Measurements from ENCODE around the gene RAB20. TPM values are rescaled to one million over a fixed set of nuclear protein-coding genes. Genes with fewer than 3 reads are reported as not detected.

Gene RAB20
- total RNA-seq, 1 experiment from 2014 or later: 14.3 TPM

DNA sequence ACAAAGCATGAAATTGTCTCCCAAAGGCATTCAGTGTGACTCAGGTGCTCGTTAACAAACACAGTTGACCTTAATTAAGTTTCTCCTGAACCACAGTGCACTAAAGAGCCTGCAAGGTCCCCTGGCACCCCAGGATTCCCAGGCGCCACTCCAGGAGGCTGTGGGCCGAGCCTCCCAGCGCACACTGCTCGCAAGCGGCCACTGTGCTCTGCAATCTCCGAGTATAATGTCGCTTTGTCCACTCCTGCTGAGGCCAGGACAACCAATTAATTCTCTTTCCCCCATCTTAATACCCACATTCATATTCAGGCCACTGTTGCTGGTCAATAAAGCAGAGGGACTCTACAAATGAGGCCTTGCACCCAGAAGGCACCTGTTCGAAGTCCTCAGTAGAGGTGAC is 8.8 kb downstream of the RAB20 start (continued):
- no peak for TF ChIP-seq CREB1 (CRISPR knock-in tag; IDR thresholded peaks at IDR 0.05)

DNA sequence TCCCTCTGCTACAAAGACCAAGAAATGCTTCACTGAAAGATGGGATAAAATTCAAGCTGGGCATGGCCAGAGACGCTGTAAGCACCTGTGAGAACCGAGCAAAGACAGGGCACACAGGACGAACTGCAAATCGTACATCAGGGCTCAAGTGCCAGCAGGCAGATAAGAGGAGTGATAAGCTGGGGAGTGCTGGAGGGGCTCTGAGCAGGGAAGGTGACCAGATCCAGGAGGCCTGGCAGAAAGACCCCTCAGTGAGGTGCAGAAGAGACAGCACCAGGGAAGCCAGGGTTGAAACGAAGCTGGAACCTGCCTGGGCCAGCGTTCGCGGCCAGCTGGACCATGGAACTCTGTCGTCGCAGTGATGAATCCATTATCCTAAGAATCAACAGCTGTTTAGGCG is 10.2 kb downstream of the RAB20 start:
- ChIA-PET CTCF (interaction anchor here (1.1 kb wide), 1 partner anchor 12 kb away, joined by 3 read pairs; no protein-coding TSS in a partner anchor), POLR2A (interaction anchor here (0.6 kb wide), 2 partner anchors 81 to 549 kb away, joined by 3 to 4 read pairs; no protein-coding TSS in a partner anchor)
- H3K4me3 Mint-ChIP-seq: no peak overlapping the region

DNA sequence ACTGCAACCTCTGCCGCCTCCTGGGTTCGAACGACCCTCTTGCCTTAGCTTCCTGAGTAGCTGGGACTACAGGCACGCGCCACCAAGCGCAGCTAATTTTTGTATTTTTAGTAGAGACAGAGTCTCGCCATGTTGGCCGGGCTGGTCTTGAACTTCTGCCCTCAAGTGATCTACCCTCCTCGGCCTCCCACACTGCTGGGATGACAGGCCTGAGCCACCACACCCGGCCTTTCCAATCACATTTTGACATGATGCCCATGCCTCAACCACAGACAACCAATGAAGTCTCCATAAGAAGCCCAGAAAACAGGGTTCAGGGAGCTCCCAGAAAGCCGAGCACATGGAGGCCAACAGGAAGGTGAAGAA is 11.7 kb downstream of the RAB20 start:
- POLR2A ChIA-PET: interaction anchor here (0.7 kb wide), 1 partner anchor 175 kb away, joined by 3 read pairs; no protein-coding TSS in a partner anchor
- Mint-ChIP-seq H3K27me3 (ENCODE audit: low read depth) (no peaks in the 10 kb centered on the region), H3K27ac (peak overlapping the region; percentile 80), H3K4me3 (no peak overlapping the region), H3K36me3 (peaks cover 26% of the 10 kb centered on the region), H3K4me1 (peaks cover 6% of the 10 kb centered on the region; the same call in 1 of the 2 replicates), H3K9me3 (peaks cover 8% of the 10 kb centered on the region)
- no peak for ATAC-seq
- no peak for DNase-seq (ENCODE audit: low spot score)
- CTCF ChIA-PET: interaction anchor here (0.8 kb wide), 1 partner anchor 94 kb away, joined by 3 read pairs; no protein-coding TSS in a partner anchor
- no peak for TF ChIP-seq CREB1 (CRISPR knock-in tag; IDR thresholded peaks at IDR 0.05)
- TF ChIP-seq SP1 (CRISPR knock-in tag; conservative IDR thresholded peaks at IDR 0.05): no peak
- TF ChIP-seq, protein P1, sequence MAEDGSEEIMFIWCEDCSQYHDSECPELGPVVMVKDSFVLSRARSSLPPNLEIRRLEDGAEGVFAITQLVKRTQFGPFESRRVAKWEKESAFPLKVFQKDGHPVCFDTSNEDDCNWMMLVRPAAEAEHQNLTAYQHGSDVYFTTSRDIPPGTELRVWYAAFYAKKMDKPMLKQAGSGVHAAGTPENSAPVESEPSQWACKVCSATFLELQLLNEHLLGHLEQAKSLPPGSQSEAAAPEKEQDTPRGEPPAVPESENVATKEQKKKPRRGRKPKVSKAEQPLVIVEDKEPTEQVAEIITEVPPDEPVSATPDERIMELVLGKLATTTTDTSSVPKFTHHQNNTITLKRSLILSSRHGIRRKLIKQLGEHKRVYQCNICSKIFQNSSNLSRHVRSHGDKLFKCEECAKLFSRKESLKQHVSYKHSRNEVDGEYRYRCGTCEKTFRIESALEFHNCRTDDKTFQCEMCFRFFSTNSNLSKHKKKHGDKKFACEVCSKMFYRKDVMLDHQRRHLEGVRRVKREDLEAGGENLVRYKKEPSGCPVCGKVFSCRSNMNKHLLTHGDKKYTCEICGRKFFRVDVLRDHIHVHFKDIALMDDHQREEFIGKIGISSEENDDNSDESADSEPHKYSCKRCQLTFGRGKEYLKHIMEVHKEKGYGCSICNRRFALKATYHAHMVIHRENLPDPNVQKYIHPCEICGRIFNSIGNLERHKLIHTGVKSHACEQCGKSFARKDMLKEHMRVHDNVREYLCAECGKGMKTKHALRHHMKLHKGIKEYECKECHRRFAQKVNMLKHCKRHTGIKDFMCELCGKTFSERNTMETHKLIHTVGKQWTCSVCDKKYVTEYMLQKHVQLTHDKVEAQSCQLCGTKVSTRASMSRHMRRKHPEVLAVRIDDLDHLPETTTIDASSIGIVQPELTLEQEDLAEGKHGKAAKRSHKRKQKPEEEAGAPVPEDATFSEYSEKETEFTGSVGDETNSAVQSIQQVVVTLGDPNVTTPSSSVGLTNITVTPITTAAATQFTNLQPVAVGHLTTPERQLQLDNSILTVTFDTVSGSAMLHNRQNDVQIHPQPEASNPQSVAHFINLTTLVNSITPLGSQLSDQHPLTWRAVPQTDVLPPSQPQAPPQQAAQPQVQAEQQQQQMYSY (CRISPR knock-in tag; IDR thresholded peaks at IDR 0.05): no peak
- TF ChIP-seq TP53 (CRISPR knock-in tag; IDR thresholded peaks at IDR 0.05): no peak
- TF ChIP-seq, protein P2, sequence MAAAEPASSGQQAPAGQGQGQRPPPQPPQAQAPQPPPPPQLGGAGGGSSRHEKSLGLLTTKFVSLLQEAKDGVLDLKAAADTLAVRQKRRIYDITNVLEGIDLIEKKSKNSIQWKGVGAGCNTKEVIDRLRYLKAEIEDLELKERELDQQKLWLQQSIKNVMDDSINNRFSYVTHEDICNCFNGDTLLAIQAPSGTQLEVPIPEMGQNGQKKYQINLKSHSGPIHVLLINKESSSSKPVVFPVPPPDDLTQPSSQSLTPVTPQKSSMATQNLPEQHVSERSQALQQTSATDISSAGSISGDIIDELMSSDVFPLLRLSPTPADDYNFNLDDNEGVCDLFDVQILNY (CRISPR knock-in tag; IDR thresholded peaks at IDR 0.05): no peak
- no peak for TF ChIP-seq TEAD1 (CRISPR knock-in tag; IDR thresholded peaks at IDR 0.05)
- TF ChIP-seq ZNF416 (CRISPR knock-in tag; IDR thresholded peaks at IDR 0.05): no peak
- TF ChIP-seq SMAD3 (CRISPR knock-in tag; IDR thresholded peaks at IDR 0.05; ENCODE audit: borderline replicate concordance): no peak
- TF ChIP-seq, protein P3, sequence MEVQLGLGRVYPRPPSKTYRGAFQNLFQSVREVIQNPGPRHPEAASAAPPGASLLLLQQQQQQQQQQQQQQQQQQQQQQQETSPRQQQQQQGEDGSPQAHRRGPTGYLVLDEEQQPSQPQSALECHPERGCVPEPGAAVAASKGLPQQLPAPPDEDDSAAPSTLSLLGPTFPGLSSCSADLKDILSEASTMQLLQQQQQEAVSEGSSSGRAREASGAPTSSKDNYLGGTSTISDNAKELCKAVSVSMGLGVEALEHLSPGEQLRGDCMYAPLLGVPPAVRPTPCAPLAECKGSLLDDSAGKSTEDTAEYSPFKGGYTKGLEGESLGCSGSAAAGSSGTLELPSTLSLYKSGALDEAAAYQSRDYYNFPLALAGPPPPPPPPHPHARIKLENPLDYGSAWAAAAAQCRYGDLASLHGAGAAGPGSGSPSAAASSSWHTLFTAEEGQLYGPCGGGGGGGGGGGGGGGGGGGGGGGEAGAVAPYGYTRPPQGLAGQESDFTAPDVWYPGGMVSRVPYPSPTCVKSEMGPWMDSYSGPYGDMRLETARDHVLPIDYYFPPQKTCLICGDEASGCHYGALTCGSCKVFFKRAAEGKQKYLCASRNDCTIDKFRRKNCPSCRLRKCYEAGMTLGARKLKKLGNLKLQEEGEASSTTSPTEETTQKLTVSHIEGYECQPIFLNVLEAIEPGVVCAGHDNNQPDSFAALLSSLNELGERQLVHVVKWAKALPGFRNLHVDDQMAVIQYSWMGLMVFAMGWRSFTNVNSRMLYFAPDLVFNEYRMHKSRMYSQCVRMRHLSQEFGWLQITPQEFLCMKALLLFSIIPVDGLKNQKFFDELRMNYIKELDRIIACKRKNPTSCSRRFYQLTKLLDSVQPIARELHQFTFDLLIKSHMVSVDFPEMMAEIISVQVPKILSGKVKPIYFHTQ (CRISPR knock-in tag; IDR thresholded peaks at IDR 0.05): no peak
- TF ChIP-seq, protein P4, sequence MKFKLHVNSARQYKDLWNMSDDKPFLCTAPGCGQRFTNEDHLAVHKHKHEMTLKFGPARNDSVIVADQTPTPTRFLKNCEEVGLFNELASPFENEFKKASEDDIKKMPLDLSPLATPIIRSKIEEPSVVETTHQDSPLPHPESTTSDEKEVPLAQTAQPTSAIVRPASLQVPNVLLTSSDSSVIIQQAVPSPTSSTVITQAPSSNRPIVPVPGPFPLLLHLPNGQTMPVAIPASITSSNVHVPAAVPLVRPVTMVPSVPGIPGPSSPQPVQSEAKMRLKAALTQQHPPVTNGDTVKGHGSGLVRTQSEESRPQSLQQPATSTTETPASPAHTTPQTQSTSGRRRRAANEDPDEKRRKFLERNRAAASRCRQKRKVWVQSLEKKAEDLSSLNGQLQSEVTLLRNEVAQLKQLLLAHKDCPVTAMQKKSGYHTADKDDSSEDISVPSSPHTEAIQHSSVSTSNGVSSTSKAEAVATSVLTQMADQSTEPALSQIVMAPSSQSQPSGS (CRISPR knock-in tag; IDR thresholded peaks at IDR 0.05; ENCODE audit: borderline replicate concordance, low read depth): no peak

More for the DNA sequence above, 10.2 kb downstream of the RAB20 start:
- ATAC-seq (no peak), DNase-seq (ENCODE audit: low spot score) (no peak)
- H3K4me1 Mint-ChIP-seq: peaks cover 11% of the 10 kb centered on the region; the same call in 1 of the 2 replicates
- peak overlapping the region; percentile 64 for H3K27ac Mint-ChIP-seq
- TF ChIP-seq JAZF1 (CRISPR knock-in tag; IDR thresholded peaks at IDR 0.05) (no peak), SMAD3 (CRISPR knock-in tag; IDR thresholded peaks at IDR 0.05; ENCODE audit: borderline replicate concordance) (no peak), NFE2L1 (CRISPR knock-in tag; IDR thresholded peaks at IDR 0.05) (no peak), IRF2 (CRISPR knock-in tag; IDR thresholded peaks at IDR 0.05; ENCODE audit: borderline replicate concordance, low read depth) (no peak), TEAD1 (CRISPR knock-in tag; IDR thresholded peaks at IDR 0.05) (no peak)
- TF ChIP-seq, protein P5, sequence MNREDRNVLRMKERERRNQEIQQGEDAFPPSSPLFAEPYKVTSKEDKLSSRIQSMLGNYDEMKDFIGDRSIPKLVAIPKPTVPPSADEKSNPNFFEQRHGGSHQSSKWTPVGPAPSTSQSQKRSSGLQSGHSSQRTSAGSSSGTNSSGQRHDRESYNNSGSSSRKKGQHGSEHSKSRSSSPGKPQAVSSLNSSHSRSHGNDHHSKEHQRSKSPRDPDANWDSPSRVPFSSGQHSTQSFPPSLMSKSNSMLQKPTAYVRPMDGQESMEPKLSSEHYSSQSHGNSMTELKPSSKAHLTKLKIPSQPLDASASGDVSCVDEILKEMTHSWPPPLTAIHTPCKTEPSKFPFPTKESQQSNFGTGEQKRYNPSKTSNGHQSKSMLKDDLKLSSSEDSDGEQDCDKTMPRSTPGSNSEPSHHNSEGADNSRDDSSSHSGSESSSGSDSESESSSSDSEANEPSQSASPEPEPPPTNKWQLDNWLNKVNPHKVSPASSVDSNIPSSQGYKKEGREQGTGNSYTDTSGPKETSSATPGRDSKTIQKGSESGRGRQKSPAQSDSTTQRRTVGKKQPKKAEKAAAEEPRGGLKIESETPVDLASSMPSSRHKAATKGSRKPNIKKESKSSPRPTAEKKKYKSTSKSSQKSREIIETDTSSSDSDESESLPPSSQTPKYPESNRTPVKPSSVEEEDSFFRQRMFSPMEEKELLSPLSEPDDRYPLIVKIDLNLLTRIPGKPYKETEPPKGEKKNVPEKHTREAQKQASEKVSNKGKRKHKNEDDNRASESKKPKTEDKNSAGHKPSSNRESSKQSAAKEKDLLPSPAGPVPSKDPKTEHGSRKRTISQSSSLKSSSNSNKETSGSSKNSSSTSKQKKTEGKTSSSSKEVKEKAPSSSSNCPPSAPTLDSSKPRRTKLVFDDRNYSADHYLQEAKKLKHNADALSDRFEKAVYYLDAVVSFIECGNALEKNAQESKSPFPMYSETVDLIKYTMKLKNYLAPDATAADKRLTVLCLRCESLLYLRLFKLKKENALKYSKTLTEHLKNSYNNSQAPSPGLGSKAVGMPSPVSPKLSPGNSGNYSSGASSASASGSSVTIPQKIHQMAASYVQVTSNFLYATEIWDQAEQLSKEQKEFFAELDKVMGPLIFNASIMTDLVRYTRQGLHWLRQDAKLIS (CRISPR knock-in tag; IDR thresholded peaks at IDR 0.05; ENCODE audit: borderline replicate concordance): no peak
- TF ChIP-seq, protein P6, sequence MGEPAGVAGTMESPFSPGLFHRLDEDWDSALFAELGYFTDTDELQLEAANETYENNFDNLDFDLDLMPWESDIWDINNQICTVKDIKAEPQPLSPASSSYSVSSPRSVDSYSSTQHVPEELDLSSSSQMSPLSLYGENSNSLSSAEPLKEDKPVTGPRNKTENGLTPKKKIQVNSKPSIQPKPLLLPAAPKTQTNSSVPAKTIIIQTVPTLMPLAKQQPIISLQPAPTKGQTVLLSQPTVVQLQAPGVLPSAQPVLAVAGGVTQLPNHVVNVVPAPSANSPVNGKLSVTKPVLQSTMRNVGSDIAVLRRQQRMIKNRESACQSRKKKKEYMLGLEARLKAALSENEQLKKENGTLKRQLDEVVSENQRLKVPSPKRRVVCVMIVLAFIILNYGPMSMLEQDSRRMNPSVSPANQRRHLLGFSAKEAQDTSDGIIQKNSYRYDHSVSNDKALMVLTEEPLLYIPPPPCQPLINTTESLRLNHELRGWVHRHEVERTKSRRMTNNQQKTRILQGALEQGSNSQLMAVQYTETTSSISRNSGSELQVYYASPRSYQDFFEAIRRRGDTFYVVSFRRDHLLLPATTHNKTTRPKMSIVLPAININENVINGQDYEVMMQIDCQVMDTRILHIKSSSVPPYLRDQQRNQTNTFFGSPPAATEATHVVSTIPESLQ (CRISPR knock-in tag; IDR thresholded peaks at IDR 0.05): no peak
- TF ChIP-seq, protein P7, sequence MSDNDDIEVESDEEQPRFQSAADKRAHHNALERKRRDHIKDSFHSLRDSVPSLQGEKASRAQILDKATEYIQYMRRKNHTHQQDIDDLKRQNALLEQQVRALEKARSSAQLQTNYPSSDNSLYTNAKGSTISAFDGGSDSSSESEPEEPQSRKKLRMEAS (CRISPR knock-in tag; IDR thresholded peaks at IDR 0.05): no peak
- no peaks in the 10 kb centered on the region for H3K27me3 Mint-ChIP-seq (ENCODE audit: low read depth)
- H3K36me3 Mint-ChIP-seq: peaks cover 14% of the 10 kb centered on the region
- H3K9me3 Mint-ChIP-seq: no peaks in the 10 kb centered on the region
